ENCODE measurements around the gene CCDC68. TPM values are rescaled to one million over a fixed set of nuclear protein-coding genes. Genes with fewer than 3 reads are reported as not detected.
A peak's percentile ranks its signal among the peaks of the same experiment; 100 is the strongest.

Gene CCDC68
- total and polyA plus RNA-seq, 2 experiments from 2014 or later: 0.04 to 1.3 TPM

DNA sequence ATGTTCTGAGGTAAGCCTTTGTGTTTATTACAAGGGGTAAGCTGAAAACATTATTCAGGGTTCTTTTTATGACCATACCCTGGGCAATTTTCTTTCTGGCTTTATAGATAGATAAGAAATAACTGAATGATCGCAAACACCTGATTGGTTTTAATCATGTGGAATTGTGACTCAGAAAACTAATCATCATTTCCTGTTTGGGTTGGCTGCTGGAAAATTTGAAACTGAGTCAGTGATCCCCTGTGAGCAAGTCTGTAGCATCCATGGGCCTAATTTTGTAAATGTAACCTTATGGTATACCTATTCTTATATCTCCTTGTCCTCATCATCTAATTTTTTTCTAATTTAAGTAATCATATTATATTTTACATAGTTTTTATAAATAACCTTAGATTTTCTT is 34.3 kb downstream of the CCDC68 start:
- Histone ChIP-seq H3K27ac (no peak overlapping the region), H3K27me3 (no peaks in the 10 kb centered on the region), H3K36me3 (no peaks in the 10 kb centered on the region), H3K9me3 (ENCODE audit: low read depth) (no peaks in the 10 kb centered on the region), H3K4me1 (ENCODE audit: low read depth) (no peaks in the 10 kb centered on the region), H3K4me3 (no peak overlapping the region)
- no peak for DNase-seq (ENCODE audit: low read depth in 1 of 2, low spot score in 1 of 2)
- TF ChIP-seq, protein P1, sequence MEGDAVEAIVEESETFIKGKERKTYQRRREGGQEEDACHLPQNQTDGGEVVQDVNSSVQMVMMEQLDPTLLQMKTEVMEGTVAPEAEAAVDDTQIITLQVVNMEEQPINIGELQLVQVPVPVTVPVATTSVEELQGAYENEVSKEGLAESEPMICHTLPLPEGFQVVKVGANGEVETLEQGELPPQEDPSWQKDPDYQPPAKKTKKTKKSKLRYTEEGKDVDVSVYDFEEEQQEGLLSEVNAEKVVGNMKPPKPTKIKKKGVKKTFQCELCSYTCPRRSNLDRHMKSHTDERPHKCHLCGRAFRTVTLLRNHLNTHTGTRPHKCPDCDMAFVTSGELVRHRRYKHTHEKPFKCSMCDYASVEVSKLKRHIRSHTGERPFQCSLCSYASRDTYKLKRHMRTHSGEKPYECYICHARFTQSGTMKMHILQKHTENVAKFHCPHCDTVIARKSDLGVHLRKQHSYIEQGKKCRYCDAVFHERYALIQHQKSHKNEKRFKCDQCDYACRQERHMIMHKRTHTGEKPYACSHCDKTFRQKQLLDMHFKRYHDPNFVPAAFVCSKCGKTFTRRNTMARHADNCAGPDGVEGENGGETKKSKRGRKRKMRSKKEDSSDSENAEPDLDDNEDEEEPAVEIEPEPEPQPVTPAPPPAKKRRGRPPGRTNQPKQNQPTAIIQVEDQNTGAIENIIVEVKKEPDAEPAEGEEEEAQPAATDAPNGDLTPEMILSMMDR (IDR thresholded peaks at IDR 0.05; ENCODE audit: low read depth, low read length): no peak

DNA sequence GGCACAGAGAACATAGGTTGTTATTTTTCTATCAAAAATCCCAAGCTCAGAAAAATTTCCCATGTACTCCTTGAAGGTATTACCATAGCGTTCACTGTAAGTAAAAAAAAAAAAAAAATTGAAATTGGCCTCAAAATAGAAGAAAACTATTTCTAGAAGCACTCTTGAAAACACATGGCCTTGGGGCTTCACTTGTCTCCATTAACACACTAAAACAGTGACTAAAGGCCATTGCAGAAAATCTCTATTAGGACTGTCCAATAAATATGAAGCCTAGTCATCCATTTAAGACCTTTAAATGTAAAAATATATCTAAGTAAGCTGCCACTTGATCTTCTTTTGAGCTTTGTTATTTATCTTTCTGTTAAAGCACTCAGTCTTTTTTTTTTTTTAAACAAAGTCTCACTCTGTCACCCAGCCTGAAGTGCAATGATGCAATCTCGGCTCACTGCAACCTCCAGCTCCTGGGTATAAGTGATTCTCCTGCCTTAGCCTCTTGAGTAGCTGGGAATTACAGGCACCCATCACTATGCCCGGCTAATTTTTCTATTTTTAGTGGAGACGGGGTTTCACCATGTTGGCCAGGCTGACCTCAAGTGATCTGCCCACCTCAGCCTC is 35.8 kb downstream of the CCDC68 start:
- H3K27ac ChIP-seq: no peak overlapping the region
- no peaks in the 10 kb centered on the region for H3K36me3 ChIP-seq

DNA sequence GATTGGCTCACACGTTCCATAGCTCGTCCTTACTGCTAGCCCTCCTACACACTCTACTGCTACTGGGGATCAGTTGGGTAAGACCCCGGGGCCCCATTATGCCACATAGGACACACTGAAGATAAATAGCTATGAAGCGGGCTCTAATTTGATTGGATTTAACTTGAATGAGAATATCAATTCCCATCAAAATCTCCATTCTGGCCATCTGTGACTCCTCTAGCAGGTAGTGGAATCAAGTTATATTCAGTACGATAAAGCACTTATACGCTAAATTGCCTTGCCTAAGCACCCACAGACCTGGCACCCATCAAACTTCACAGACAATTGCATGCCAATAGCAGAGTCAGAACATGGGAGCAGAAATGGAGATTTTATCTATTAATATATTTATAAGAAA is 39.8 kb downstream of the CCDC68 start:
- no peak overlapping the region for H3K27ac ChIP-seq
- no peak overlapping the region for H3K4me3 ChIP-seq
- DNase-seq (ENCODE audit: low read depth in 1 of 2, low spot score in 1 of 2): no peak
- H3K27me3 ChIP-seq: no peaks in the 10 kb centered on the region
- no peaks in the 10 kb centered on the region for H3K36me3 ChIP-seq
- no peaks in the 10 kb centered on the region for H3K4me1 ChIP-seq (ENCODE audit: low read depth)
- no peaks in the 10 kb centered on the region for H3K9me3 ChIP-seq (ENCODE audit: low read depth)
- TF ChIP-seq, protein P1 (IDR thresholded peaks at IDR 0.05; ENCODE audit: low read depth, low read length): no peak

More for the DNA sequence above, 35.8 kb downstream of the CCDC68 start:
- TF ChIP-seq, protein P1 (IDR thresholded peaks at IDR 0.05; ENCODE audit: low read depth, low read length): no peak
- Histone ChIP-seq H3K4me3 (no peak overlapping the region), H3K9me3 (ENCODE audit: low read depth) (no peaks in the 10 kb centered on the region), H3K27me3 (no peaks in the 10 kb centered on the region), H3K4me1 (ENCODE audit: low read depth) (no peaks in the 10 kb centered on the region)
- DNase-seq (ENCODE audit: low read depth in 1 of 2, low spot score in 1 of 2): peak in 1 of 2 donors; percentile 18

DNA sequence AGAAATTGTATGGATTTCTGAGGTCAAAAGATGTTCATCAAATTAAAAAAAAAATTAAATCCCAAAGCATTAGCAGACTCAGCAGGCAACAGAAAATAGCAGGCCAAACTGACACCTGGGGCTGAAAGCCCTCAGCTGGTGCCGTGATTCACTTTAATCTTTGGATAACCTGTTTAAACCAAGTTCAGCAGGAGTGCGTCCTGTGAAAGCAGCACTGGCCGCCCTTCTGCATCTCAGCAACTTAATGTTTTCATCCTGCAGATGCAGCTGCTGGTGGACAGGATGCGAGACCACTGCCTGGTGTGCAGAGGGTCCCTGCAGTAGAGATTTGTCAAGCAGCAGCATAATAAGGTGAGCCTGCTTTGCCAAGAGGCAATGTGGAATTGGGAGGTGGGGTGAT is 41.2 kb downstream of the CCDC68 start:
- H3K36me3 ChIP-seq: no peaks in the 10 kb centered on the region
- no peak overlapping the region for H3K27ac ChIP-seq
- no peaks in the 10 kb centered on the region for H3K27me3 ChIP-seq
- TF ChIP-seq, protein P1 (IDR thresholded peaks at IDR 0.05; ENCODE audit: low read depth, low read length): no peak
- DNase-seq (ENCODE audit: low read depth in 1 of 2, low spot score in 1 of 2): no peak
- H3K9me3 ChIP-seq (ENCODE audit: low read depth): no peaks in the 10 kb centered on the region
- no peak overlapping the region for H3K4me3 ChIP-seq
- H3K4me1 ChIP-seq (ENCODE audit: low read depth): no peaks in the 10 kb centered on the region

DNA sequence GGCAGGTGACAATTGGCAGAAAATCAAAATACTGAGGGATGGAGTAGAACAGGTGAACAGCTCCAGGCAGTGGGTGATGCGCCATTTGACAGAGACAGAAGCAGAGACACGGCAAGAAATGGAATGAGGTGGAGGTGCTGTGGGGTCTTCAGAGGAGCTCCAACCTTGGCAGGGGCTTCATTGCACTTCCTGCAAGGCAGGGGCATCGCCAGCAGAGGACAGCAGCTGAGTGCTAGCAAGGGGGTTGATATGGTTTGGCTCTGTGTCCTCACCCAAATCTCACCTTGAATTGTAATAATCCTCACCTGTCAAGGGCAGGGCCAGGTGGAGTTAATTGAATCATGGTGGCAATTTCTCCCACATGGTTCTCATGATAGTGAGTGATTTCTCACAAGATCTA is 42.8 kb downstream of the CCDC68 start:
- no peaks in the 10 kb centered on the region for H3K36me3 ChIP-seq
- no peak for DNase-seq (ENCODE audit: low read depth in 1 of 2, low spot score in 1 of 2)
- H3K9me3 ChIP-seq (ENCODE audit: low read depth): no peaks in the 10 kb centered on the region
- H3K27ac ChIP-seq: no peak overlapping the region
- no peaks in the 10 kb centered on the region for H3K4me1 ChIP-seq (ENCODE audit: low read depth)
- no peaks in the 10 kb centered on the region for H3K27me3 ChIP-seq
- TF ChIP-seq, protein P1 (IDR thresholded peaks at IDR 0.05; ENCODE audit: low read depth, low read length): no peak
- no peak overlapping the region for H3K4me3 ChIP-seq

Measured in cardiac muscle cell (in vitro differentiated cells and primary cell).